SJCRH30 (cell line): ENCODE data around the gene SGMS1. TPM values are rescaled to one million over a fixed set of nuclear protein-coding genes. Genes with fewer than 3 reads are reported as not detected.
A peak's percentile ranks its signal among the peaks of the same experiment; 100 is the strongest.

ENCODE experiments used
- DNase-seq, 2 experiments: peaks; one replicate each; pipeline ENCODE4 v3.0.0-alpha.2; 2015 to 2020
- H3K27ac ChIP-seq: fragments of 250-450 bp; sonication (Bioruptor Pico); 2 replicates; pipeline ENCODE4 v1.5.1; 2020; ENCODE audit warnings: mild to moderate bottlenecking, moderate library complexity
- H3K27me3 ChIP-seq: fragments of 250-450 bp; sonication (Bioruptor Pico); 2 replicates; pipeline ENCODE4 v1.5.1; 2020; ENCODE audit warnings: mild to moderate bottlenecking, moderate library complexity
- H3K36me3 ChIP-seq: fragments of 250-450 bp; sonication (Bioruptor Pico); 2 replicates; pipeline ENCODE4 v1.5.1; 2020; ENCODE audit warnings: mild to moderate bottlenecking, moderate library complexity
- H3K4me1 ChIP-seq: fragments of 250-450 bp; sonication (Bioruptor Pico); 2 replicates; pipeline ENCODE4 v1.5.1; 2020; ENCODE audit warnings: mild to moderate bottlenecking, moderate library complexity
- H3K4me3 ChIP-seq: fragments of 250-450 bp; sonication (Bioruptor Pico); 2 replicates; pipeline ENCODE4 v1.5.1; 2020; ENCODE audit warnings: mild to moderate bottlenecking, moderate library complexity
- H3K9me3 ChIP-seq: fragments of 250-450 bp; sonication (Bioruptor Pico); replicated peaks from 2 replicates; pipeline ENCODE4 v1.5.1; 2020; ENCODE audit warnings: mild to moderate bottlenecking, moderate library complexity
- total RNA-seq: library from RNA; depleted of rRNA; stranded (reverse); fragments of >200 nt; shearing (Covaris generic); gene quantifications from 2 replicates; pipeline ENCODE4 v1.2.3, GENCODE V29; 2014

The SGMS1 gene
- total RNA-seq, 1 experiment from 2014 or later = 13.4 TPM

- no peaks in the 10 kb centered on the region for H3K9me3 ChIP-seq
- DNase-seq = no peak
- H3K4me3 ChIP-seq = no peak overlapping the region
- no peak overlapping the region for H3K27ac ChIP-seq
- no peaks in the 10 kb centered on the region for H3K4me1 ChIP-seq
- no peaks in the 10 kb centered on the region for H3K36me3 ChIP-seq
- no peaks in the 10 kb centered on the region for H3K27me3 ChIP-seq
Measured at GRCh38 chr10:50585921-50586739, 37.6 kb downstream of the SGMS1 start.

- DNase-seq = no peak
- Histone ChIP-seq H3K4me1 (peaks cover 10% of the 10 kb centered on the region), H3K27ac (no peak overlapping the region), H3K9me3 (no peaks in the 10 kb centered on the region), H3K27me3 (no peaks in the 10 kb centered on the region), H3K4me3 (no peak overlapping the region), H3K36me3 (no peaks in the 10 kb centered on the region)
Measured at GRCh38 chr10:50582766-50583762, 40.7 kb downstream of the SGMS1 start.

- DNase-seq = no peak
- Histone ChIP-seq H3K4me3 (no peak overlapping the region), H3K36me3 (no peaks in the 10 kb centered on the region), H3K27me3 (no peaks in the 10 kb centered on the region), H3K4me1 (peaks cover 20% of the 10 kb centered on the region), H3K27ac (no peak overlapping the region), H3K9me3 (no peaks in the 10 kb centered on the region)
Measured at GRCh38 chr10:50582046-50582445, 41.7 kb downstream of the SGMS1 start.

- Histone ChIP-seq H3K4me1 (peaks cover 35% of the 10 kb centered on the region), H3K4me3 (no peak overlapping the region), H3K27ac (no peak overlapping the region), H3K36me3 (no peaks in the 10 kb centered on the region), H3K9me3 (no peaks in the 10 kb centered on the region), H3K27me3 (no peaks in the 10 kb centered on the region)
- DNase-seq = no peak
Measured at GRCh38 chr10:50580262-50580891, 43.4 kb downstream of the SGMS1 start.

GRCh38 chr10:50579491-50580261, 44.1 kb downstream of the SGMS1 start:
- Histone ChIP-seq H3K9me3 (no peaks in the 10 kb centered on the region), H3K4me1 (peaks cover 35% of the 10 kb centered on the region), H3K27ac (no peak overlapping the region), H3K27me3 (no peaks in the 10 kb centered on the region), H3K36me3 (no peaks in the 10 kb centered on the region), H3K4me3 (no peak overlapping the region)
- DNase-seq = no peak

- DNase-seq = no peak
- Histone ChIP-seq H3K9me3 (no peaks in the 10 kb centered on the region), H3K36me3 (no peaks in the 10 kb centered on the region), H3K4me3 (no peak overlapping the region), H3K27ac (peak overlapping the region; percentile 90), H3K27me3 (no peaks in the 10 kb centered on the region), H3K4me1 (peaks cover 35% of the 10 kb centered on the region)
Measured at GRCh38 chr10:50578949-50579348, 44.8 kb downstream of the SGMS1 start.

- Histone ChIP-seq H3K4me1 (peaks cover 35% of the 10 kb centered on the region), H3K27me3 (no peaks in the 10 kb centered on the region), H3K4me3 (no peak overlapping the region), H3K27ac (peak overlapping the region; percentile 90), H3K9me3 (no peaks in the 10 kb centered on the region), H3K36me3 (no peaks in the 10 kb centered on the region)
- peak; percentile 81 to 84 for DNase-seq
Measured at GRCh38 chr10:50577681-50578350, 45.9 kb downstream of the SGMS1 start.

GRCh38 chr10:50577010-50577409, 46.7 kb downstream of the SGMS1 start:
- H3K36me3 ChIP-seq = no peaks in the 10 kb centered on the region
- H3K9me3 ChIP-seq = no peaks in the 10 kb centered on the region
- peak overlapping the region; percentile 90 for H3K27ac ChIP-seq
- H3K27me3 ChIP-seq = no peaks in the 10 kb centered on the region
- H3K4me1 ChIP-seq = peaks cover 35% of the 10 kb centered on the region
- H3K4me3 ChIP-seq = no peak overlapping the region
- DNase-seq = peak in 1 of 2 experiments; percentile 16

GRCh38 chr10:50576245-50576815, 47.4 kb downstream of the SGMS1 start:
- H3K27ac ChIP-seq = peak overlapping the region; percentile 90
- peak; percentile 32 to 37 for DNase-seq
- no peaks in the 10 kb centered on the region for H3K36me3 ChIP-seq
- H3K27me3 ChIP-seq = no peaks in the 10 kb centered on the region
- H3K9me3 ChIP-seq = no peaks in the 10 kb centered on the region
- H3K4me3 ChIP-seq = no peak overlapping the region
- peaks cover 35% of the 10 kb centered on the region for H3K4me1 ChIP-seq

- Histone ChIP-seq H3K9me3 (no peaks in the 10 kb centered on the region), H3K27me3 (no peaks in the 10 kb centered on the region), H3K4me3 (no peak overlapping the region), H3K36me3 (no peaks in the 10 kb centered on the region), H3K4me1 (peaks cover 35% of the 10 kb centered on the region), H3K27ac (peak overlapping the region; percentile 14; the same call in 1 of the 2 replicates)
- DNase-seq = no peak
Measured at GRCh38 chr10:50575477-50576244, 48.1 kb downstream of the SGMS1 start.

- no peaks in the 10 kb centered on the region for H3K27me3 ChIP-seq
- no peaks in the 10 kb centered on the region for H3K36me3 ChIP-seq
- H3K9me3 ChIP-seq = no peaks in the 10 kb centered on the region
- H3K27ac ChIP-seq = no peak overlapping the region
- no peak for DNase-seq
- no peak overlapping the region for H3K4me3 ChIP-seq
- H3K4me1 ChIP-seq = peaks cover 35% of the 10 kb centered on the region
Measured at GRCh38 chr10:50574931-50575330, 48.8 kb downstream of the SGMS1 start.

GRCh38 chr10:50574305-50574704, 49.5 kb downstream of the SGMS1 start:
- Histone ChIP-seq H3K27ac (no peak overlapping the region), H3K36me3 (no peaks in the 10 kb centered on the region), H3K4me3 (no peak overlapping the region), H3K4me1 (peaks cover 35% of the 10 kb centered on the region), H3K27me3 (no peaks in the 10 kb centered on the region), H3K9me3 (no peaks in the 10 kb centered on the region)
- no peak for DNase-seq

GRCh38 chr10:50572017-50572491, 51.7 kb downstream of the SGMS1 start:
- Histone ChIP-seq H3K27ac (no peak overlapping the region), H3K36me3 (no peaks in the 10 kb centered on the region), H3K4me1 (peaks cover 17% of the 10 kb centered on the region), H3K27me3 (no peaks in the 10 kb centered on the region), H3K4me3 (no peak overlapping the region), H3K9me3 (no peaks in the 10 kb centered on the region)
- DNase-seq = no peak
